ENCODE measurements around the gene TRAPPC12.

TRAPPC12 gene

GRCh38 chr2:3517948-3518495 lies 138.5 kb downstream of the TRAPPC12 start:
- DNase-seq: no peak

- DNase-seq: peak; percentile 99
Observed at GRCh38 chr2:3518496-3519254, 139.2 kb downstream of the TRAPPC12 start.

GRCh38 chr2:3519255-3520205 lies 140.0 kb downstream of the TRAPPC12 start, which contains the start of gene ADI1:
ADI1 (minus strand) TSS chr2:3519531; CDS start chr2:3519487, 44 bp downstream.
- peak; percentile 76 to 79 for DNase-seq

GRCh38 chr2:3520591-3520990 lies 141.1 kb downstream of the TRAPPC12 start:
- DNase-seq: no peak

- DNase-seq: no peak
Observed at GRCh38 chr2:3522961-3523421, 143.5 kb downstream of the TRAPPC12 start.

GRCh38 chr2:3523551-3524041 lies 144.1 kb downstream of the TRAPPC12 start:
- no peak for DNase-seq

- no peak for DNase-seq
Observed at GRCh38 chr2:3526871-3527270, 147.4 kb downstream of the TRAPPC12 start.

- no peak for DNase-seq
Observed at GRCh38 chr2:3527886-3528785, 148.6 kb downstream of the TRAPPC12 start.
